Endothelial cell of umbilical vein (primary cell): ENCODE results near the gene ALG8. TPM values are rescaled to one million over a fixed set of nuclear protein-coding genes. Genes with fewer than 3 reads are reported as not detected.

Experiments used
- BruUV-seq: library from RNA; stranded (reverse); fragments of 400-500 nt; replicated peaks from 2 replicates; lab custom pipeline; 2021; lab: Mats Ljungman, UMichigan
- CTCF ChIA-PET: fragments of 300-600, 350-600 bp; sonication (Branson Sonifier 250); formaldehyde crosslinking; loops from one replicate; lab custom pipeline; 2021; ENCODE audit warnings: antibody characterized with exemption, inconsistent platforms; lab: Charles Lee
- POLR2A ChIA-PET: fragments of 300-600, 350-600 bp; sonication (Branson Sonifier 250); formaldehyde crosslinking; loops from one replicate; lab custom pipeline; 2021; ENCODE audit warnings: antibody characterized with exemption, inconsistent platforms; lab: Charles Lee
- DNase-seq: peaks from one replicate; pipeline ENCODE4 v3.0.0-alpha.2; 2011; ENCODE audit warnings: low read depth, low spot score
- FAIRE-seq: peaks from 2 replicates; lab custom pipeline; 2011; peaks lifted over from hg19 to GRCh38; lab: Jason Lieb, UNC
- H2AFZ ChIP-seq: 2 replicates; pipeline ENCODE4 v1.6.0; 2012; ENCODE audit warnings: low read depth, low read length, control low read depth, inconsistent platforms
- H3K27ac ChIP-seq: 2 replicates; pipeline ENCODE4 v1.5.1; 2011; ENCODE audit warnings: low read depth, mild to moderate bottlenecking, control low read depth, low read length, moderate library complexity; ENCODE audit not compliant: insufficient read depth
- H3K27me3 ChIP-seq, 2 experiments: 2 replicates each; pipeline versions ENCODE4 v1.6.0 to v1.6.1; 2011; ENCODE audit warnings: low read length in 2 of 2, mixed read lengths in 1 of 2; ENCODE audit not compliant: control insufficient read depth in 2 of 2, insufficient read depth in 2 of 2
- H3K36me3 ChIP-seq, 2 experiments: 2 replicates in 1 of 2; 3 replicates in 1 of 2; pipeline ENCODE4 v1.5.1; 2011; ENCODE audit warnings: low read length in 2 of 2, mild to moderate bottlenecking in 1 of 2, moderate library complexity in 1 of 2; ENCODE audit not compliant: control insufficient read depth in 2 of 2, insufficient read depth in 2 of 2; ENCODE audit errors: extremely low read depth in 1 of 2
- H3K4me1 ChIP-seq: 3 replicates; pipeline ENCODE4 v1.5.1; 2011; ENCODE audit warnings: mild to moderate bottlenecking, low read length; ENCODE audit not compliant: control insufficient read depth, insufficient read depth; ENCODE audit errors: extremely low read depth
- H3K4me2 ChIP-seq: 2 replicates; pipeline ENCODE4 v1.6.1; 2011; ENCODE audit warnings: low read length, control low read depth, mixed read lengths; ENCODE audit not compliant: insufficient read depth
- H3K4me3 ChIP-seq, 3 experiments: fragments of 200-600 bp in 1 of 3; sonication (generic), shearing (Covaris generic) in 1 of 3; replicated peaks in 1 of 3; 2 replicates each; pipeline ENCODE4 v1.5.1; 2011 to 2016; ENCODE audit warnings: control low read depth in 3 of 3, low read length in 3 of 3, mild to moderate bottlenecking in 2 of 3, inconsistent platforms in 1 of 3, low read depth in 1 of 3, moderate library complexity in 1 of 3; ENCODE audit not compliant: insufficient read depth in 1 of 3
- H3K79me2 ChIP-seq: 2 replicates; pipeline ENCODE4 v1.6.0; 2012; ENCODE audit warnings: low read length, inconsistent platforms; ENCODE audit not compliant: control insufficient read depth, insufficient read depth
- H3K9ac ChIP-seq: replicated peaks from 2 replicates; pipeline ENCODE3; 2011; ENCODE audit warnings: low read length, control low read depth; ENCODE audit not compliant: insufficient read depth; ENCODE audit errors: extremely low read depth
- H3K9me1 ChIP-seq: replicated peaks from 3 replicates; pipeline ENCODE4 v1.6.0; 2011; ENCODE audit warnings: mild to moderate bottlenecking, low read length; ENCODE audit not compliant: control insufficient read depth, insufficient read depth; ENCODE audit errors: extremely low read depth
- H3K9me3 ChIP-seq: replicated peaks from 2 replicates; pipeline ENCODE4 v1.5.1; 2012; ENCODE audit warnings: low read length, inconsistent platforms; ENCODE audit not compliant: control insufficient read depth, insufficient read depth
- H4K20me1 ChIP-seq: replicated peaks from 2 replicates; pipeline ENCODE3; 2011; ENCODE audit warnings: mild to moderate bottlenecking, low read length; ENCODE audit not compliant: control insufficient read depth, insufficient read depth; ENCODE audit errors: extremely low read depth
- CTCF ChIP-seq, 2 donors: IDR thresholded peaks; 1 replicate in 1 of 2; 2 replicates in 1 of 2; pipeline ENCODE4 v1.5.1; 2011; ENCODE audit warnings: low read length in 2 of 2, mild to moderate bottlenecking in 2 of 2, moderate library complexity in 2 of 2, control low read depth in 1 of 2, inconsistent platforms in 1 of 2, low read depth in 1 of 2; ENCODE audit not compliant: insufficient read depth in 1 of 2; ENCODE audit errors: extremely low read depth in 1 of 2
- EZH2 ChIP-seq: IDR thresholded peaks from 2 replicates; pipeline ENCODE4 v1.6.1; 2012; ENCODE audit warnings: borderline replicate concordance, low read depth, mild to moderate bottlenecking, moderate library complexity, low read length, inconsistent platforms; ENCODE audit not compliant: severe bottlenecking
- GATA2 ChIP-seq: IDR thresholded peaks from 2 replicates; pipeline ENCODE4 v1.7.0; 2011; ENCODE audit warnings: low read depth, mild to moderate bottlenecking, moderate library complexity, mixed read lengths, low read length; ENCODE audit not compliant: insufficient read length, insufficient read depth
- JUN ChIP-seq: IDR thresholded peaks from 2 replicates; pipeline ENCODE4 v1.6.1; 2011; ENCODE audit warnings: borderline replicate concordance, low read depth; ENCODE audit not compliant: insufficient read length, insufficient read depth
- MAX ChIP-seq: IDR thresholded peaks from 2 replicates; pipeline ENCODE4 v1.6.1; 2011; ENCODE audit not compliant: insufficient read depth, insufficient read length
- MYC ChIP-seq: IDR thresholded peaks from one replicate; pipeline ENCODE4 v1.6.1; 2011; ENCODE audit warnings: mild to moderate bottlenecking, low read depth, low read length
- POLR2A ChIP-seq: IDR thresholded peaks from 2 replicates; pipeline ENCODE4 v1.6.1; 2012; ENCODE audit warnings: low read depth, mild to moderate bottlenecking, control low read depth, low read length
- POLR2AphosphoS5 ChIP-seq: IDR thresholded peaks from 2 replicates; pipeline ENCODE4 v1.6.1; 2012; ENCODE audit warnings: low read depth, mild to moderate bottlenecking, control low read depth, low read length, moderate library complexity; ENCODE audit not compliant: insufficient read depth
- dilution Hi-C: fragments of 300-500 bp; cut with MboI; formaldehyde crosslinking; loops from one replicate; pipeline ENCODE4 v1.15.0; 2019; ENCODE audit warnings: low sequenced_read_pairs; ENCODE audit not compliant: extremely low pct_ligation_motif_present
- intact Hi-C: fragments of 100-400 bp; cut with micrococcal nuclease; formaldehyde crosslinking; loops from one replicate; pipeline ENCODE4 v1.10.0; 2022
- polyA plus RNA-seq, 4 experiments: library from polyadenylated mRNA; depleted of rRNA in 3 of 4; stranded (reverse) in 3 of 4; unstranded in 1 of 4; fragments of >200 nt; gene quantifications; 2 replicates each; pipeline versions ENCODE4 v1.2.1 to v1.2.3, GENCODE V29; 2011 to 2012; ENCODE audit warnings: missing spikeins in 1 of 4
- total RNA-seq: library from RNA; stranded (reverse); gene quantifications from 2 replicates; pipeline ENCODE4 v1.2.3, GENCODE V29; 2021

The ALG8 gene
- total and polyA plus RNA-seq, 2 donors (not counting 3 experiments of a cell fraction or from before 2014, with no cell fraction given), result 43.9 to 48.2 TPM

DNA sequence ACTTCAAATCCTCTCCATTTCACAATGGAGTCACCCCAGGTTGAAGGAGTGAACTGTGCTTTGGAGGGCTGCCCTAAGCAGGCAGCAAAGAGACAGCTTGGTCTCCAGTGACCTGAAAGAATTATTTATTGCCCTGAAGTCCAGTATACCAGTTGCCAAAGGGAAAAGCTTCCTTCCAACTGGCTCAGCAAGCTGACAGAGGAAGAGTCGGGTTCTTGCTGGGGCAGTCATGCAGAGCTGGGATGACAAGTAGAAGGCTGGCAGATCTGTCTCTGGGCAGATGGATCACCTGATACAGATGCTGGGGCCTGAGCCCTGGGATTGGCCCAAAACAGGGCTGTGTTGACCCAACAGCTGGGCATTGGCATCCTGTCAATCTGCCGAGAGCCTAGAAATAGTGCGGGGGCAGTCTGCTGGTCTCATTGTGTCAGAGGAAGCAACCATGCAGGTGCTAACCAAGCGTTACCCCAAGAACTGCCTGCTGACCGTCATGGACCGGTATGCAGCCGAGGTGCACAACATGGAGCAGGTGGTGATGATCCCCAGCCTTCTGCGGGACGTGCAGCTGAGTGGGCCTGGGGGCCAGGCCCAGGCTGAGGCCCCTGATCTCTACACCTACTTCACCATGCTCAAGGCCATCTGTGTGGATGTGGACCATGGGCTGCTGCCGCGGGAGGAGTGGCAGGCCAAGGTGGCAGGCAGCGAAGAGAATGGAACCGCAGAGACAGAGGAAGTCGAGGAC is 75.8 kb downstream of the ALG8 start, which contains the start of gene THRSP:
Gene THRSP, plus strand, starts transcription at position 422 of the 742 bp plus-strand sequence. Its CDS starts 21 bp downstream, at position 443.
- ChIA-PET POLR2A (no interaction called here), CTCF (interaction anchor here (0.8 to 1.0 kb wide), 3 partner anchors 11 to 18 kb away, joined by 3 read pairs; no protein-coding TSS in a partner anchor)
- no peaks in the 10 kb centered on the region for H3K79me2 ChIP-seq
- FAIRE-seq (no peak), DNase-seq (no peak)
- no peaks in the 10 kb centered on the region for H3K9me3 ChIP-seq
- no TSS peak for BruUV-seq
- TF ChIP-seq POLR2A (no peak), GATA2 (no peak), JUN (no peak), MAX (no peak), EZH2 (no peak), POLR2AphosphoS5 (no peak), CTCF (IDR thresholded peaks at IDR 0.05; ENCODE audit: extremely low read depth in 1 of 2, insufficient read depth in 1 of 2, low read depth in 1 of 2, low read length in 2 of 2) (no peak), MYC (no peak)
- no peaks in the 10 kb centered on the region for H4K20me1 ChIP-seq
- H3K27ac ChIP-seq, result no peak within 1 kb of the TSS
- no peak within 1 kb of the TSS for H2AFZ ChIP-seq
- H3K4me3 ChIP-seq, result no peak within 1 kb of the TSS
- H3K36me3 ChIP-seq, result no peaks in the 10 kb centered on the region
- dilution Hi-C loops (no loop called here), intact Hi-C loops (no loop called here)
- no peaks in the 10 kb centered on the region for H3K27me3 ChIP-seq
- no peaks in the 10 kb centered on the region for H3K9me1 ChIP-seq
- no peak within 1 kb of the TSS for H3K4me2 ChIP-seq
- H3K9ac ChIP-seq, result no peak within 1 kb of the TSS
- H3K4me1 ChIP-seq, result no peaks in the 10 kb centered on the region
